SK-N-MC (cell line): ENCODE measurements around the gene RNF13.

ENCODE experiments used
- EZH2 ChIP-seq: fragments of 200-600 bp; sonication (generic); IDR thresholded peaks from one replicate; pipeline ENCODE4 v1.6.1; 2017; ENCODE audit warnings: antibody characterized with exemption
- POLR2AphosphoS5 ChIP-seq: IDR thresholded peaks from 2 replicates; pipeline ENCODE4 v1.6.1; 2012; ENCODE audit warnings: mild to moderate bottlenecking, low read depth, low read length, borderline replicate concordance

DNA sequence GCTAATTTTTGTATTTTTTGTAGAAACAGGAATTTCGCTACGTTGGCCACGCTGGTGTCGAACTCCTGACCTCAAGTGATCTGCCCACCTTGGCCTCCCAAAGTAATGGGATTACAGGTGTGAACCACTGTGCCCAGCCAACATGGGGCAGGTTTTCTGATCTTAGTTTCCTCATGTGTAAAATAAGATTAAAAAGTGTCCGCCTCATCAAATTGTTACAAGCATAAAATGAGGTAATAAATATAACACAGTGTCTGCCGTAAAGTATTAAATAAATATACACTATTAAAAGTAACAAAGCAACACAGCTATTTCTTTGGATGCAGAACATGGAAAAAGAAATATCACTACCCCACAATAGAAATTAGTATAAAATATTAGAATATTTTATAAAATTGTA, 44.3 kb upstream of the RNF13 start:
- TF ChIP-seq POLR2AphosphoS5 (no peak), EZH2 (no peak)
